Stimulated activated CD4-positive, alpha-beta T cell treated with anti-CD3 and anti-CD28 coated beads, Interleukin-12 subunit alpha, Interleukin-12 subunit beta, amount 100 ng/mL, for 4 hours (primary cell): ENCODE data around the gene PMM2.
"Not testable (repeated sequence)": the region's sequence is repeated elsewhere in the genome, so short reads cannot be mapped to it uniquely, and the experiment has no call there.

ENCODE experiments used
- DNase-seq: peaks from one replicate; pipeline ENCODE4 v3.0.0-alpha.2; 2020

Gene PMM2

GRCh38 chr16:8785408-8785807, 12.2 kb upstream of the PMM2 start:
- no peak for DNase-seq

- DNase-seq = not testable (repeated sequence)
These were observed 11.3 kb upstream of the PMM2 start for GRCh38 chr16:8786316-8786715.

GRCh38 chr16:8788578-8789172, 9.0 kb upstream of the PMM2 start:
- DNase-seq = no peak

- DNase-seq = no peak
These were observed 2.5 kb upstream of the PMM2 start for GRCh38 chr16:8795091-8795490.

GRCh38 chr16:8795818-8796217, 1.8 kb upstream of the PMM2 start:
- DNase-seq = no peak

- DNase-seq = no peak
These were observed 923 bp upstream of the PMM2 start for GRCh38 chr16:8796469-8797363.

- DNase-seq = no peak
These were observed 512 bp downstream of the PMM2 start for GRCh38 chr16:8798174-8798527.

GRCh38 chr16:8798535-8799157, 1.0 kb downstream of the PMM2 start:
- DNase-seq = no peak

GRCh38 chr16:8801701-8802100, 4.1 kb downstream of the PMM2 start:
- no peak for DNase-seq

GRCh38 chr16:8803733-8804132, 6.1 kb downstream of the PMM2 start:
- DNase-seq = not testable (repeated sequence)

- no peak for DNase-seq
These were observed 6.7 kb downstream of the PMM2 start for GRCh38 chr16:8804313-8804712.

- no peak for DNase-seq
These were observed 8.8 kb downstream of the PMM2 start for GRCh38 chr16:8806272-8806983.

- no peak for DNase-seq
These were observed 9.6 kb downstream of the PMM2 start for GRCh38 chr16:8807189-8807588.

GRCh38 chr16:8808009-8808408, 10.4 kb downstream of the PMM2 start:
- no peak for DNase-seq

GRCh38 chr16:8808613-8809353, 11.1 kb downstream of the PMM2 start:
- DNase-seq = no peak

- DNase-seq = no peak
These were observed 14.7 kb downstream of the PMM2 start for GRCh38 chr16:8812162-8812843.

GRCh38 chr16:8814095-8814806, 16.6 kb downstream of the PMM2 start:
- DNase-seq = no peak

GRCh38 chr16:8816967-8817655, 19.5 kb downstream of the PMM2 start:
- DNase-seq = no peak

GRCh38 chr16:8818504-8819270, 21.0 kb downstream of the PMM2 start:
- DNase-seq = no peak
